ENCODE data around the gene LRTM2. TPM values are rescaled to one million over a fixed set of nuclear protein-coding genes. Genes with fewer than 3 reads are reported as not detected.

The LRTM2 gene
- total and polyA plus RNA-seq, 2 of the 4 experiments (the other 2 are of a cell fraction): not detected

GRCh38 chr12:1853716-1854115, 33.4 kb downstream of the LRTM2 start:
- Histone ChIP-seq H3K23ac (ENCODE audit: low read depth, low read length) (no peak overlapping the region), H2BK120ac (ENCODE audit: low read depth, low read length) (no peak overlapping the region), H3K27me3 (ENCODE audit: control insufficient read depth, insufficient read depth, low read length) (peaks cover 23% of the 10 kb centered on the region), H2BK15ac (ENCODE audit: low read depth, low read length) (no peak overlapping the region), H3K4ac (ENCODE audit: low read depth, low read length) (no peak overlapping the region), H3K9me3 (ENCODE audit: control insufficient read depth, insufficient read depth, low read length) (peaks cover 23% of the 10 kb centered on the region), H3K9me1 (ENCODE audit: insufficient read depth, low read length) (no peaks in the 10 kb centered on the region), H3K79me1 (ENCODE audit: low read depth in 1 of 2, low read length in 2 of 2) (no peaks in the 10 kb centered on the region), H4K5ac (ENCODE audit: low read depth, low read length) (no peak overlapping the region), H3K18ac (ENCODE audit: low read depth, low read length) (no peak overlapping the region), H3K56ac (ENCODE audit: extremely low read depth, insufficient read depth, low read length) (no peak overlapping the region), H3K14ac (replicated peaks; ENCODE audit: low read depth, low read length) (no peak overlapping the region), H4K91ac (ENCODE audit: insufficient read depth, low read depth, low read length) (no peak overlapping the region), H2AFZ (replicated peaks; ENCODE audit: low read length, poor library complexity) (no peak overlapping the region), H2AK5ac (ENCODE audit: low read depth, low read length) (no peak overlapping the region), H3K4me2 (ENCODE audit: low read depth, low read length) (no peak overlapping the region), H2BK20ac (ENCODE audit: low read depth, low read length) (no peak overlapping the region), H3K27ac (ENCODE audit: insufficient read depth, low read length) (no peak overlapping the region), H3K4me1 (ENCODE audit: control insufficient read depth, insufficient read depth, low read length) (no peaks in the 10 kb centered on the region), H2AK9ac (replicated peaks; ENCODE audit: low read depth, low read length, poor library complexity) (no peak overlapping the region), H3K4me3 (ENCODE audit: insufficient read depth, low read depth, low read length) (no peak overlapping the region), H3K9ac (ENCODE audit: low read depth, low read length) (no peak overlapping the region), H4K20me1 (ENCODE audit: insufficient read depth, low read length) (no peaks in the 10 kb centered on the region), H3K36me3 (ENCODE audit: control insufficient read depth, insufficient read depth, low read length) (no peaks in the 10 kb centered on the region), H4K8ac (ENCODE audit: low read depth in 2 of 2, low read length in 2 of 2) (no peak overlapping the region), H2BK5ac (ENCODE audit: low read depth, low read length, poor library complexity, severe bottlenecking) (no peak overlapping the region)
- DNase-seq (no peak), ATAC-seq (ENCODE audit: low read depth) (no peak)
- POLR2A ChIA-PET (ENCODE audit: unreplicated experiment): no interaction called here
- dilution Hi-C loops (cut with HindIII; ENCODE audit: low sequenced_read_pairs, unreplicated experiment) (no loop called here), in situ Hi-C loops (cut with MboI; ENCODE audit: low sequenced_read_pairs) (no loop called here), intact Hi-C loops (cut with micrococcal nuclease) (loop anchor here (5.0 kb wide), 1 partner anchor 44 kb away; no protein-coding TSS in a partner anchor)
- TF ChIP-seq BHLHE40 (IDR thresholded peaks at IDR 0.05; ENCODE audit: low read depth, low read length) (no peak), ELK1 (IDR thresholded peaks at IDR 0.05; ENCODE audit: borderline replicate concordance, low read depth, low read length) (no peak), CTCF (conservative IDR thresholded peaks at IDR 0.05; ENCODE audit: low read depth, low read length) (no peak)
- TF ChIP-seq, protein P1, sequence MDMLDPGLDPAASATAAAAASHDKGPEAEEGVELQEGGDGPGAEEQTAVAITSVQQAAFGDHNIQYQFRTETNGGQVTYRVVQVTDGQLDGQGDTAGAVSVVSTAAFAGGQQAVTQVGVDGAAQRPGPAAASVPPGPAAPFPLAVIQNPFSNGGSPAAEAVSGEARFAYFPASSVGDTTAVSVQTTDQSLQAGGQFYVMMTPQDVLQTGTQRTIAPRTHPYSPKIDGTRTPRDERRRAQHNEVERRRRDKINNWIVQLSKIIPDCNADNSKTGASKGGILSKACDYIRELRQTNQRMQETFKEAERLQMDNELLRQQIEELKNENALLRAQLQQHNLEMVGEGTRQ (IDR thresholded peaks at IDR 0.05; ENCODE audit: low read depth, low read length): no peak
- no TSS peak for BruUV-seq (replicated peaks)
- whole genome bisulfite sequencing, 2 experiments (ENCODE audit: extremely low coverage in 2 of 2, insufficient read length in 1 of 2): 77% methylated on average over 5 of the region's 8 CpGs; no CpG with 5 or more reads in 1 of the 2 experiments
- CTCF ChIA-PET: no interaction called here

Measured in IMR-90 (cell line).